ENCODE data around the gene WWTR1.

The WWTR1 gene

GRCh38 chr3:149494022-149494758 lies 163.6 kb downstream of the WWTR1 start:
- peaks cover 42% of the 10 kb centered on the region for H3K27me3 Mint-ChIP-seq
- no peak overlapping the region for H3K4me3 Mint-ChIP-seq
- no peaks in the 10 kb centered on the region for H3K36me3 Mint-ChIP-seq (ENCODE audit: low read depth)
- DNase-seq: no peak
- H3K4me1 Mint-ChIP-seq (ENCODE audit: low read depth): peaks cover 5% of the 10 kb centered on the region
- no peaks in the 10 kb centered on the region for H3K9me3 Mint-ChIP-seq
- H3K27ac Mint-ChIP-seq: no peak overlapping the region

- H3K27ac Mint-ChIP-seq: no peak overlapping the region
These were observed 164.4 kb downstream of the WWTR1 start for GRCh38 chr3:149493315-149494021.

GRCh38 chr3:149490260-149490971 lies 167.4 kb downstream of the WWTR1 start:
- no peak overlapping the region for H3K4me3 Mint-ChIP-seq
- H3K36me3 Mint-ChIP-seq (ENCODE audit: low read depth): no peaks in the 10 kb centered on the region

More at GRCh38 chr3:149493315-149494021, 164.4 kb downstream of the WWTR1 start:
- Mint-ChIP-seq H3K36me3 (ENCODE audit: low read depth) (no peaks in the 10 kb centered on the region), H3K9me3 (no peaks in the 10 kb centered on the region), H3K4me3 (no peak overlapping the region), H3K27me3 (peaks cover 42% of the 10 kb centered on the region), H3K4me1 (ENCODE audit: low read depth) (peaks cover 5% of the 10 kb centered on the region)
- no peak for DNase-seq

GRCh38 chr3:149489060-149489690 lies 168.7 kb downstream of the WWTR1 start:
- no peaks in the 10 kb centered on the region for H3K4me1 Mint-ChIP-seq (ENCODE audit: low read depth)
- no peaks in the 10 kb centered on the region for H3K36me3 Mint-ChIP-seq (ENCODE audit: low read depth)
- H3K27me3 Mint-ChIP-seq: peaks cover 24% of the 10 kb centered on the region
- no peak overlapping the region for H3K27ac Mint-ChIP-seq
- no peak for DNase-seq
- no peak overlapping the region for H3K4me3 Mint-ChIP-seq
- no peaks in the 10 kb centered on the region for H3K9me3 Mint-ChIP-seq

More at GRCh38 chr3:149490260-149490971, 167.4 kb downstream of the WWTR1 start:
- H3K4me1 Mint-ChIP-seq (ENCODE audit: low read depth): peaks cover 5% of the 10 kb centered on the region
- peaks cover 32% of the 10 kb centered on the region for H3K27me3 Mint-ChIP-seq
- no peaks in the 10 kb centered on the region for H3K9me3 Mint-ChIP-seq
- no peak for DNase-seq
- no peak overlapping the region for H3K27ac Mint-ChIP-seq

- H3K27me3 Mint-ChIP-seq: peaks cover 15% of the 10 kb centered on the region
- DNase-seq: peak; percentile 47
- no peaks in the 10 kb centered on the region for H3K36me3 Mint-ChIP-seq (ENCODE audit: low read depth)
- no peaks in the 10 kb centered on the region for H3K9me3 Mint-ChIP-seq
- no peaks in the 10 kb centered on the region for H3K4me1 Mint-ChIP-seq (ENCODE audit: low read depth)
- no peak overlapping the region for H3K27ac Mint-ChIP-seq
- no peak overlapping the region for H3K4me3 Mint-ChIP-seq
These were observed 170.1 kb downstream of the WWTR1 start for GRCh38 chr3:149487598-149488197.

GRCh38 chr3:149486726-149487125 lies 171.1 kb downstream of the WWTR1 start:
- no peaks in the 10 kb centered on the region for H3K9me3 Mint-ChIP-seq
- no peak for DNase-seq
- H3K4me3 Mint-ChIP-seq: no peak overlapping the region
- no peaks in the 10 kb centered on the region for H3K36me3 Mint-ChIP-seq (ENCODE audit: low read depth)
- H3K27me3 Mint-ChIP-seq: peaks cover 6% of the 10 kb centered on the region
- no peaks in the 10 kb centered on the region for H3K4me1 Mint-ChIP-seq (ENCODE audit: low read depth)
- no peak overlapping the region for H3K27ac Mint-ChIP-seq

- H3K27me3 Mint-ChIP-seq: peaks cover 7% of the 10 kb centered on the region
- no peak overlapping the region for H3K27ac Mint-ChIP-seq
- no peaks in the 10 kb centered on the region for H3K9me3 Mint-ChIP-seq
- no peak for DNase-seq
- H3K4me1 Mint-ChIP-seq (ENCODE audit: low read depth): no peaks in the 10 kb centered on the region
- no peak overlapping the region for H3K4me3 Mint-ChIP-seq
- H3K36me3 Mint-ChIP-seq (ENCODE audit: low read depth): no peaks in the 10 kb centered on the region
These were observed 176.3 kb downstream of the WWTR1 start for GRCh38 chr3:149481491-149481890.

GRCh38 chr3:149481056-149481455 lies 176.8 kb downstream of the WWTR1 start:
- Mint-ChIP-seq H3K4me1 (ENCODE audit: low read depth) (no peaks in the 10 kb centered on the region), H3K4me3 (no peak overlapping the region), H3K36me3 (ENCODE audit: low read depth) (no peaks in the 10 kb centered on the region), H3K27me3 (peaks cover 10% of the 10 kb centered on the region), H3K9me3 (no peaks in the 10 kb centered on the region), H3K27ac (no peak overlapping the region)
- no peak for DNase-seq

GRCh38 chr3:149480326-149481017 lies 177.4 kb downstream of the WWTR1 start:
- H3K4me3 Mint-ChIP-seq: no peak overlapping the region

GRCh38 chr3:149479621-149480325 lies 178.1 kb downstream of the WWTR1 start:
- Mint-ChIP-seq H3K27ac (no peak overlapping the region), H3K27me3 (peaks cover 10% of the 10 kb centered on the region), H3K36me3 (ENCODE audit: low read depth) (no peaks in the 10 kb centered on the region), H3K4me3 (no peak overlapping the region), H3K9me3 (no peaks in the 10 kb centered on the region), H3K4me1 (ENCODE audit: low read depth) (no peaks in the 10 kb centered on the region)
- no peak for DNase-seq

More at GRCh38 chr3:149480326-149481017, 177.4 kb downstream of the WWTR1 start:
- DNase-seq: peak; percentile 43
- H3K36me3 Mint-ChIP-seq (ENCODE audit: low read depth): no peaks in the 10 kb centered on the region
- H3K9me3 Mint-ChIP-seq: no peaks in the 10 kb centered on the region
- H3K27ac Mint-ChIP-seq: no peak overlapping the region
- H3K4me1 Mint-ChIP-seq (ENCODE audit: low read depth): no peaks in the 10 kb centered on the region
- H3K27me3 Mint-ChIP-seq: peaks cover 10% of the 10 kb centered on the region

GRCh38 chr3:149476225-149476624 lies 181.6 kb downstream of the WWTR1 start:
- Mint-ChIP-seq H3K27me3 (peaks cover 18% of the 10 kb centered on the region), H3K9me3 (no peaks in the 10 kb centered on the region), H3K4me3 (no peak overlapping the region), H3K27ac (no peak overlapping the region), H3K36me3 (ENCODE audit: low read depth) (no peaks in the 10 kb centered on the region), H3K4me1 (ENCODE audit: low read depth) (no peaks in the 10 kb centered on the region)
- DNase-seq: no peak

GRCh38 chr3:149475451-149476060 lies 182.3 kb downstream of the WWTR1 start:
- Mint-ChIP-seq H3K27me3 (peaks cover 15% of the 10 kb centered on the region), H3K4me1 (ENCODE audit: low read depth) (no peaks in the 10 kb centered on the region), H3K9me3 (no peaks in the 10 kb centered on the region), H3K4me3 (no peak overlapping the region), H3K27ac (no peak overlapping the region), H3K36me3 (ENCODE audit: low read depth) (no peaks in the 10 kb centered on the region)
- no peak for DNase-seq

- H3K4me3 Mint-ChIP-seq: no peak within 1 kb of the TSS
- H3K4me1 Mint-ChIP-seq (ENCODE audit: low read depth): no peaks in the 10 kb centered on the region
- H3K9me3 Mint-ChIP-seq: no peaks in the 10 kb centered on the region
- H3K27ac Mint-ChIP-seq: no peak within 1 kb of the TSS
- DNase-seq: no peak
- H3K27me3 Mint-ChIP-seq: peaks cover 15% of the 10 kb centered on the region
- H3K36me3 Mint-ChIP-seq (ENCODE audit: low read depth): no peaks in the 10 kb centered on the region
These were observed 183.5 kb downstream of the WWTR1 start, which contains the start of gene TM4SF4 for GRCh38 chr3:149474250-149474817. Gene TM4SF4, plus strand, starts transcription at chr3:149474697. Its CDS starts 181 bp downstream, at chr3:149474878.
